Measurements from ENCODE around the gene TWF2. TPM values are rescaled to one million over a fixed set of nuclear protein-coding genes. Genes with fewer than 3 reads are reported as not detected.
"Not testable (repeated sequence)": the region's sequence is repeated elsewhere in the genome, so short reads cannot be mapped to it uniquely, and the experiment has no call there.

The TWF2 gene
- 24.5 TPM for total RNA-seq

DNA sequence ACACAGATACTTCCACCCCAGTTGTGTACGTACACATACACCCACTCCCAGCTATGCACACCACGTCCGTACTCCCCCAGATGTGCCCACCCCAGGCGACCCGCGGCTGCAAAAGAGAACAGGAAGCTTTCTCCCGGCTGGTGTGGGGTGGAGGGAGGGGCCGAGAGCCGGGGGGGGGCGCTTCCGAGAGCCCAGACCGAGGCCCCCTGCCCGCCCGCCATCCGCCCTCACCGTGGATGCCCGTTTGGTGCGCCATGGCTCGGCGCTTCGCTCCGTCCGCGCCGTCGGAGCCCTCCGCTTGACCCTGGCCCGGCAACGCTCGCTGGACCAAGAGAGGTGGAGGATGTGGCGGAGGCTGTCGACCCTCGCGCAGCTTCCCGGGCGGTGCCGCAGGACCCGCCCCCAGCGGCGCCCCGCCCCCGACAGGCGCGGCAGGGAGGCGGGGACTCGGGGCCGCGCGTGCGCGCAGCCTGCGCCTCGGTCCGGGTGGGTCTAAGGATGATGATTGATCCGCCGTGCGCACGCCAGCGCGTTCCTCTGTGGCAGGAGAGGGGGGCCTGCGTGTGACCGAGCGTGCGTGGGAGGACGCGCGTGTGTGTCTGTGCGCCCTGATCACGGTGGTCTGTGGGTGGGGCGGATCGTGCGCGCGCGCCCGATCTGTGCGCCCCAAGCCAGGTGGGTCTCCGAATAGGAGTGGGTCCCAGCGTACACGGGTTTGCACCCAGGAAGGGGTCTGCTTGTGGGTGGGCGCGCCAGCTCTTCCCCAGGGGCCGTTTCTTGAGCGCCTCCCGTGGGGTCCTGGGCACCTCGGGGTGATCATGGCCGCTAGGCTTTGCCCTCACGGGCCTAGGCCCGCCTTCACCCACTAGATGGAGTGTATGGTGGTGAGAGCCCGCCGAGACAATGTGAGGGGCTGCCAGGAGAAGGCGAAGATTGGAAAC, at the start of gene TWF2:
Gene TWF2 (minus strand): TSS at position 398 of the 941 bp plus-strand sequence. CDS start 142 bp downstream, at position 256.
- peak; percentile 78 for DNase-seq

GRCh38 chr3:52288674-52289073, 49.7 kb upstream of the TWF2 start:
- no peak for DNase-seq

GRCh38 chr3:52286777-52287110, 47.8 kb upstream of the TWF2 start:
- DNase-seq = no peak

DNA sequence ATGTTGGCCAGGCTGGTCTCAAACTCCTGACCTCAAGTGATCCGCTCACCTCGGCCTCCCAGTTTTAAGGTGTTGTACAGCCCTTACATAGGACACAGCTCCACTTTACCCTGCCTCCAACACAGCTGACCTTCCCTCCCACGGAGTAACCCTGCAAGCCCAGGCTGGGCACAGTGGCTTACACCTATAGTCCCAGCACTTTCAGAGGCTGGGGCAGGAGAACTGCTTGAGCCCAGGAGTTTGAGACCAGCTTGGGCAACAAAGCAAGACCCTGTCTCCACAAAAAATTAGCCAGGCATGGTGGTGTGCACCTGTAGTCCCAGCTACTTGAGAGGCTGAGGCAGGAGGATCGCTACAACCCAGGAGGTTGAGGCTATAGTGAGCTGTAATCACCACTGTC, 45.1 kb upstream of the TWF2 start:
- DNase-seq = not testable (repeated sequence)

- DNase-seq = no peak
These were observed 44.3 kb upstream of the TWF2 start for GRCh38 chr3:52283306-52283705.

- no peak for DNase-seq
These were observed 43.2 kb upstream of the TWF2 start for GRCh38 chr3:52281981-52282801.

DNA sequence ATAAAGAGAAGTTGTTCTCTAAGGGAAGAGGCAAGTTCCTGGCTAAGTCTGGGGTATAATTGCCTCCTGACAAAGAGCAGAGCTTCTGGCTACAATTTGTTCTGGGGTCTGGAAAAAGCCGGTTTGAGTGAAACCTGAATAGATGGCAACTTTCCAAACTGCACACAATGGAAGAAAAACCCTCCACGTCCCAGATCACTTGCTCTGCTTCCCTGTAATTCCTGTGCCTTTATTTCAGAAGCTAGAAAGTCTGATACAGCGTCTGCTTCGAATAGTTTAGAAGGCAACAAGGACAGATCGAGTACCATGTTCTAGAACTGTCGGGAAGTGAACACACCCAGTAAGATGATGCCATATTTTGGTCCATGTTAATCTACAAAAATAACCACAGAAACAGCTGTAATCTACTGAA, 41.1 kb upstream of the TWF2 start:
- peak; percentile 44 for DNase-seq

GRCh38 chr3:52279596-52279995, 40.6 kb upstream of the TWF2 start:
- DNase-seq = no peak

DNA sequence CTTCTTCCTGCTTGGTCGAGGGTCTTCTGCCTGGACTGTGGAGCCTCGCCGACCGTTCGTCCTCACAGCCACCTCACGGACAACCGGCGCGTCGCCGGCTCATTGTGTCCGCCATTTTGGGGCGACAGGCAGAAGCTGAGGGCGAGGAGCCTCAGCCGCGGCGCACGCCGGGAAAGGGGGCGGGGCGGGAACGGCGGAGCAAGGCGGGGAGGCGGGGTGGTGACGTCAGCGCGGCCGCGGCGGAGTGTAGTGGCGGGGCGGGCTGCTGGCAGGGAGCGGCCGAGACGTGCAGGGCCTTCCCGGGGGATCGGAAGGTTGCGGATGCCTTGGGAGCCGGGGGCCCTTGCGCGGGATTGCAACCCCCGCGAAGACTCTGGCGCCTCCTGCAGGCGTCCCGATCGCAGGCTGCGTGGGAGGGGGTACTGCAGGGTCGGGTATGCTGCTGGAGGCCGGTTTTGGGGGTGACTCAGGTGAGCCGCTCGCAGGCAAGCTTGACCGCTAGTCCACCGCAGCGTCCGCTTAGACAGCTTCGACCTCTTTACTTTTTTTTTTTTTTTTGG, 39.6 kb upstream of the TWF2 start, which contains the start of gene WDR82:
Gene WDR82 (minus strand): TSS at position 140 of the 560 bp plus-strand sequence. CDS start 288 bp downstream, outside the sequence.
- DNase-seq = peak; percentile 94

- peak; percentile 39 for DNase-seq
These were observed 39.1 kb upstream of the TWF2 start for GRCh38 chr3:52277972-52278509.

DNA sequence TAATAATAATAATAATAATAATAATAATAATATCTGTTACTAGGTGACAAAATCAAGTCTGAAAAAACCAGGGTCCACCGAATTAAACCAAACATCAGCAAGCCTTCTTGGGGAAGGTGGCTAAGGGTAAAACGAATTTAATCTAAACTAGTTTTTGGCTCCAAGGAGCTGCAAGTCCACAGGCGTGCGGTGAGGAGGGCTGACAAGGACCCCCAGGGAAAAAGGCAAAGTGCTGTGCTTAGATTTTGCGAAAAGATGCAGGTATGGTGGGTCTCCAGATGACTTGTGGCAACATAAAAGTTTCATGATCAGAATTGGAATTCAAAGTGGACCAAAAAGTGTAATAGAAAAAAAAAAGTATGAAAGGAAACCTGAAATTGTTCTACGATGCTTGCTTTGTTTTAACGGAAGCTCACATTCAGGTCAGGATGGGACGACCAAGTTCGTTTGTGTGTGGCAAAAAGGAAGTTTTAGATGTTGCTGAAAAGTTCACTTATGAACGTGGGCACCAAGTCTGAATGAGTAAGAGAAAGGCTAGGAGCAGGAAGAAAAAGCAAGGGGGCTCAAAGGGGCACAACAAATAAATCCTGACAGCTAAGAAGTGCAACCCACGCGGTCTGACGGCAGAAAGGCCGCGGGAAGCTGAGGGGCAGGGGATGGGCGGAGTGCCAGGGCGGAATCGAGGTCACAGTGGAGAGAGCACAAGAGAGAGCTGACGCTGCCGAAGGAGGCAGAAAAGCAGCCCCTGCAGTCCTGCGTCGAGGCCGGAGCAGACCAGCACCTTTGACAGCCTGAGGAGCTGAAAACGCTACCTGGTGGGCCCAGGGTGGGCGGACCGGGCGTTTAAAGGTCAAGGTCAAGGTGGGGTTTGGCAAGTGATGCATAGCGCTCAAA, 38.4 kb upstream of the TWF2 start:
- peak; percentile 53 for DNase-seq

DNA sequence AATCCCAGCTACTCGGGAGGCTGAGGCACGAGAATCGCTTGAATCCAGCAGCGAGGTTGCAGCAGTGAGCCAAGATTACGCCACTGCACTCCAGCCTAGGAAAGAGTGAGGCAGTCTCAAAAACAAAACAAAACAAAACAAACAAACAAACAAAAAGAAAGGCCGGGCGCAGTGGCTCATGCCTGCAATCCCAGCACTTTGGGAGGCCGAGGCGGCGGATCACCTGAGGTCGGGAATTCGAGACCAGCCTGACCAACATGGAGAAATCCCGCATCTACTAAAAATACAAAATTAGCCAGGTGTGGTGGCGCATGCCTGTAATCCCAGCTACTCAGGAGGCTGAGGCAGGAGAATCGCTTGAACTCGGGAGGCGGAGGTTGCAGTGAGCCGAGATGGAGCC, 35.8 kb upstream of the TWF2 start:
- not testable (repeated sequence) for DNase-seq

- DNase-seq = no peak
These were observed 33.9 kb upstream of the TWF2 start for GRCh38 chr3:52272831-52273230.

DNA sequence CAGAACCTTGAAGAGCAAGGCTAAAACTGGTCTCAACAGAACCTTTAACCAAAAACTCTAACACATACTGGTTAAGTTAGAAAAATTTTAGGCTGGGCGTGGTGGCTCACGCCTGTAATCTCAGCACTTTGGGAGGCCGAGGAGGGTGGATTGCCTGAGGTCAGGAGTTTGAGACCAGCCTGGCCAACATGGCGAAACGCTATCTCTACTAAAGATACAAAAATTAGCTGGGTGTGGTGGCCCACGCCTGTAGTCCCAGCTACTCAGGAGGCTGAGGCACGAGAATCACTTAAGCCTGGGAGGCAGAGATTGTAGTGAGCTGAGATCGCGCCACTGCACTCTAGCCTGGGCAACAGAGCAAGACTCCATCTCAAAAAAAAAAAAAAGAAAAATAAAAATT, 33.2 kb upstream of the TWF2 start:
- not testable (repeated sequence) for DNase-seq

DNA sequence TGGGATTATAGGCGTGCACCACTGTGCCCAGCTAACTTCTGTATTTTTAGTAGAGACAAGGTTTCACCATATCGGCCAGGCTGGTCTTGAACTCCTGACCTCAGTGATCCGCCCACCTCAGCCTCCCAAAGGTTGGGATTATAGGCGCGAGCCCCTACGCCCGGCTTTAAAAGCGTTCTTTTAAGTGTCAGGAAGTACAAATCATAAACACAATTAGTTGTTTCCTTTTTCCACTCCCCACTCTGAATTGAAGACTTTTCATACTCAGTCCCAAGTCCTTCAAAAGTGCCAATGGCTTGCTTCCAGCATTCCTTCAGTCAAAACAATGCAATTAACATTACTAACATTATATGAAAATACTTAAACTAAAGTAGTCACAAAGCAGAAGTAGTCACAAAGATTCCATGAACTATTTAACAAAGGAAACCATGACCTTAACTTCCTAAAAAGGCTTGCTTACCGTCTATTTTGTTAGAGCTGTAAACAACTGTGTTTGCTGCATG, 31.3 kb upstream of the TWF2 start:
- DNase-seq = no peak

GRCh38 chr3:52269776-52270175, 30.8 kb upstream of the TWF2 start:
- no peak for DNase-seq

GRCh38 chr3:52268036-52268435, 29.1 kb upstream of the TWF2 start:
- DNase-seq = no peak

DNA sequence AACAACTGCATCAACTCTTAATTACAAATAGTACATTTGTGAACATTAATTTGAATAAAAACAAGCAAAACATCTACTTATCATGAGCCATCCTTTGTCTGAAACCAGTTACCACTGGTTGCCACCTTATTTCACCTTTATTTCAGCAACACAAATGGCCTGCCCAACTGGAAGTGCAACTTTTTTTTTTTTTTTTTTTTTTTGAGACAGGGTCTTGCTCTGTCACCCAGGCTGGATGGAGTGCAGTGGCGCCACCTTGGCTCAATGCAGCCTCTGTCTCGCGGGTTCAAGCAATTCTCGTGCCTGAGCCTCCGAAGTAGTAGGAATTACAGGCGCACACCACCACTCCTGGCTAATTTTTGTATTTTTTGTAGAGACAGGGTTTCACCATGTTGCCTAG, 26.4 kb upstream of the TWF2 start:
- DNase-seq = no peak

GRCh38 chr3:52262447-52262846, 23.5 kb upstream of the TWF2 start:
- DNase-seq = no peak

DNA sequence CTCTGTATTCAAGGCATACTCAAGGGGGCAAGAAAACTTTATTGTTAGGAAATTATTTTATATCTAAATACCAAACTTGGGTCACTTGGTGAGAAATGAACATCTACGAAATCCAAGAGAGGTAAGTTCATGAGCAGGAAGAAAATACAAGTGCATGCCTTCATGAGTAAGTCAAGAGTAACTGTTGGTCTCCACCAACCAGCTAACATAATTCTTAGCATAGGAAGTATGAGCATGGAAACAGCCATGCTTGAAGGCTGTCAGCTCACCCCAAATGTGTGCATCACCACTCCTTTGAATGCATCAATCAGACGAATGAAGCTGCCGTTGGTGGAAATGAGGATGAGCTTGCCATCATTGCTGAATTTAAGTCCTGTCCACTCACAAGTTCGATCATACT, 20.5 kb upstream of the TWF2 start:
- DNase-seq = no peak

- no peak for DNase-seq
These were observed 20.1 kb upstream of the TWF2 start for GRCh38 chr3:52259035-52259434.
